Liver (tissue), 9 donors: ENCODE data around the gene PRR16. TPM values are rescaled to one million over a fixed set of nuclear protein-coding genes. Genes with fewer than 3 reads are reported as not detected.

Experiments used
- DNase-seq: peaks from one replicate; pipeline ENCODE4 v3.0.0-alpha.2; 2017; ENCODE audit warnings: low spot score
- H3K27ac ChIP-seq, 2 donors: one replicate each; pipeline ENCODE4 v1.7.0; 2013; ENCODE audit warnings: inconsistent platforms in 2 of 2, low read length in 2 of 2, control low read depth in 1 of 2, low read depth in 1 of 2, mild to moderate bottlenecking in 1 of 2
- H3K27me3 ChIP-seq, 4 donors: one replicate each; pipeline versions ENCODE4 v1.6.1 to v1.7.0; 2013; ENCODE audit warnings: low read length in 3 of 4, inconsistent platforms in 1 of 4, mild to moderate bottlenecking in 1 of 4, moderate library complexity in 1 of 4; ENCODE audit not compliant: control insufficient read depth in 4 of 4, insufficient read depth in 4 of 4
- H3K36me3 ChIP-seq, 4 donors: one replicate each; pipeline versions ENCODE4 v1.6.1 to v1.7.0; 2013; ENCODE audit warnings: low read length in 3 of 4, mild to moderate bottlenecking in 3 of 4, low read depth in 1 of 4, moderate library complexity in 1 of 4; ENCODE audit not compliant: control insufficient read depth in 4 of 4, insufficient read depth in 3 of 4
- H3K4me1 ChIP-seq, 4 donors: one replicate each; pipeline versions ENCODE4 v1.6.1 to v1.7.0; 2013; ENCODE audit warnings: low read length in 3 of 4, mild to moderate bottlenecking in 3 of 4, moderate library complexity in 1 of 4; ENCODE audit not compliant: control insufficient read depth in 4 of 4, insufficient read depth in 4 of 4
- H3K4me3 ChIP-seq, 3 donors: one replicate each; pipeline versions ENCODE4 v1.6.1 to v1.7.0; 2013; ENCODE audit warnings: low read length in 3 of 3, control low read depth in 1 of 3, low read depth in 1 of 3, mild to moderate bottlenecking in 1 of 3
- H3K9ac ChIP-seq, 2 donors: one replicate each; pipeline ENCODE4 v1.7.0; 2013; ENCODE audit warnings: low read length in 2 of 2, mild to moderate bottlenecking in 2 of 2, moderate library complexity in 2 of 2, control low read depth in 1 of 2, low read depth in 1 of 2
- H3K9me3 ChIP-seq, 4 donors: one replicate each; pipeline versions ENCODE4 v1.6.1 to v1.7.0; 2013; ENCODE audit warnings: low read length in 3 of 4; ENCODE audit not compliant: control insufficient read depth in 4 of 4
- EGR1 ChIP-seq, 2 donors: IDR thresholded peaks; 2 replicates each; pipeline ENCODE4 v1.6.1; 2016 to 2018; ENCODE audit warnings: antibody characterized with exemption in 2 of 2, low read depth in 2 of 2
- FOXA1 ChIP-seq: IDR thresholded peaks from 2 replicates; pipeline ENCODE4 v1.6.1; 2016; ENCODE audit warnings: antibody characterized with exemption
- FOXA2 ChIP-seq: IDR thresholded peaks from 2 replicates; pipeline ENCODE4 v1.6.1; 2016; ENCODE audit warnings: antibody characterized with exemption
- GABPA ChIP-seq, 2 donors: IDR thresholded peaks in 1 of 2; conservative IDR thresholded peaks in 1 of 2; 2 replicates each; pipeline ENCODE4 v1.6.1; 2016; ENCODE audit warnings: antibody characterized with exemption in 2 of 2, mild to moderate bottlenecking in 1 of 2, moderate library complexity in 1 of 2
- HNF4A ChIP-seq, 2 donors: conservative IDR thresholded peaks; 2 replicates each; pipeline ENCODE4 v1.6.1; 2016; ENCODE audit warnings: antibody characterized with exemption in 2 of 2, mild to moderate bottlenecking in 2 of 2
- JUND ChIP-seq, 2 donors: IDR thresholded peaks; 2 replicates each; pipeline ENCODE4 v1.6.1; 2016; ENCODE audit warnings: antibody characterized with exemption in 2 of 2
- NR2F2 ChIP-seq: IDR thresholded peaks from 2 replicates; pipeline ENCODE4 v1.6.1; 2016; ENCODE audit warnings: antibody characterized with exemption
- RAD21 ChIP-seq, 2 donors: IDR thresholded peaks; 2 replicates each; pipeline ENCODE4 v1.6.1; 2016; ENCODE audit warnings: antibody characterized with exemption in 2 of 2, mild to moderate bottlenecking in 2 of 2
- RXRA ChIP-seq, 2 donors: IDR thresholded peaks; 2 replicates each; pipeline ENCODE4 v1.6.1; 2017 to 2018; ENCODE audit warnings: antibody characterized with exemption in 2 of 2, mild to moderate bottlenecking in 1 of 2
- SP1 ChIP-seq: IDR thresholded peaks from 2 replicates; pipeline ENCODE4 v1.6.1; 2018; ENCODE audit warnings: antibody characterized with exemption, mild to moderate bottlenecking
- TAF1 ChIP-seq: conservative IDR thresholded peaks from 2 replicates; pipeline ENCODE4 v1.6.1; 2016; ENCODE audit warnings: antibody characterized with exemption, mild to moderate bottlenecking
- YY1 ChIP-seq: IDR thresholded peaks from 2 replicates; pipeline ENCODE4 v1.6.1; 2016; ENCODE audit warnings: antibody characterized with exemption, mild to moderate bottlenecking
- WGBS: extraction: QIAGEN DNeasy Blood & Tissue Kit; methylation state at CpG from one replicate; pipeline ENCODE4 v1.1.7; 2013; 5-methylcytosine and 5-hydroxymethylcytosine counted together
- polyA plus RNA-seq, 2 donors: library from polyadenylated mRNA; stranded (reverse) in 1 of 2; unstranded in 1 of 2; fragments of 200-250 nt in 1 of 2; fragments of >200 nt in 1 of 2; fragmentation: Nextera tagmentation in 1 of 2; extraction: Ambion mirVana in 1 of 2; gene quantifications; one replicate each; pipeline versions ENCODE4 v1.2.1 to v1.2.3, GENCODE V29; 2013 to 2015
- total RNA-seq, 2 donors: library from RNA; depleted of rRNA; stranded (reverse); fragments of >200 nt; gene quantifications; one replicate each; pipeline ENCODE4 v1.2.3, GENCODE V29; 2014
- TF ChIP-seq, protein P1 (sequence below): IDR thresholded peaks from 2 replicates; pipeline ENCODE4 v1.6.1; 2016; ENCODE audit warnings: antibody characterized with exemption, mild to moderate bottlenecking
- TF ChIP-seq, protein P2 (sequence below): IDR thresholded peaks from 2 replicates; pipeline ENCODE4 v1.6.1; 2016; ENCODE audit warnings: antibody characterized with exemption
- TF ChIP-seq, protein P3 (sequence below): IDR thresholded peaks from 2 replicates; pipeline ENCODE4 v1.6.1; 2016; ENCODE audit warnings: antibody characterized with exemption
- TF ChIP-seq, protein P4 (sequence below): IDR thresholded peaks from 2 replicates; pipeline ENCODE4 v1.6.1; 2016; ENCODE audit warnings: antibody characterized with exemption
- TF ChIP-seq, protein P5 (sequence below): fragments of 150-350 bp; IDR thresholded peaks from 2 replicates; pipeline ENCODE4 v1.5.1; 2017; ENCODE audit warnings: improper control_type of control experiment, low read depth, low read length; ENCODE audit not compliant: missing input control
- donor health status: healthy.
- donor health status: healthy.
- donor health status: healthy.
- donor health status: healthy.
- donor health status: healthy.

PRR16 gene
- total and polyA plus RNA-seq, 4 donors = 0.14 to 0.42 (median 0.21) TPM

DNA sequence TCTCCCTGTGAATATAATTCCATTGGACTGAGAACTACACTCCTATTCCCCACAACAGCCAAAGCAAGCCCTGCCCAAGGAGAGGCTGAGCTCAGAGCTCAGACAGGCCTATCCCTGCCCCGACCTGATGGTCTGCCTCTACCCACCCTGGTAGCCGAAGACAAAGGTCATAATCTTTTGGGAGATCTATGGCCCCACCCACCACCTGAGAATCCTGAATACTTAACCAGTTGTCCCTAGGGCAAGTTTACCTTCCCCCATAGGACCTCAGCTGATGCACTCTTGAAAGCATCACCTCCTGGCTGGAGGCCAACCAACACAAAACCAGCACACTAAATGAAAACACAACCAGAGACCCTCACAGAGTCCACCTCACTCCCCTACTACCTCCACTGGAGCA, 167.5 kb downstream of the PRR16 start:
- Histone ChIP-seq H3K36me3 (no peaks in the 10 kb centered on the region), H3K4me1 (no peaks in the 10 kb centered on the region), H3K27me3 (no peaks in the 10 kb centered on the region), H3K9me3 (peaks cover 0 to 2% (median 0%) of the 10 kb centered on the region in 4 donors), H3K27ac (no peak overlapping the region), H3K9ac (no peak overlapping the region), H3K4me3 (no peak overlapping the region)
- no peak for DNase-seq
- TF ChIP-seq NR2F2 (no peak), RXRA (IDR thresholded peaks at IDR 0.05) (no peak), TAF1 (no peak), JUND (IDR thresholded peaks at IDR 0.05) (no peak), SP1 (no peak), EGR1 (IDR thresholded peaks at IDR 0.05; ENCODE audit: low read depth in 2 of 2) (no peak), FOXA2 (no peak), YY1 (no peak), HNF4A (conservative IDR thresholded peaks at IDR 0.05) (no peak), FOXA1 (no peak), RAD21 (IDR thresholded peaks at IDR 0.05) (no peak)
- TF ChIP-seq, protein P1, sequence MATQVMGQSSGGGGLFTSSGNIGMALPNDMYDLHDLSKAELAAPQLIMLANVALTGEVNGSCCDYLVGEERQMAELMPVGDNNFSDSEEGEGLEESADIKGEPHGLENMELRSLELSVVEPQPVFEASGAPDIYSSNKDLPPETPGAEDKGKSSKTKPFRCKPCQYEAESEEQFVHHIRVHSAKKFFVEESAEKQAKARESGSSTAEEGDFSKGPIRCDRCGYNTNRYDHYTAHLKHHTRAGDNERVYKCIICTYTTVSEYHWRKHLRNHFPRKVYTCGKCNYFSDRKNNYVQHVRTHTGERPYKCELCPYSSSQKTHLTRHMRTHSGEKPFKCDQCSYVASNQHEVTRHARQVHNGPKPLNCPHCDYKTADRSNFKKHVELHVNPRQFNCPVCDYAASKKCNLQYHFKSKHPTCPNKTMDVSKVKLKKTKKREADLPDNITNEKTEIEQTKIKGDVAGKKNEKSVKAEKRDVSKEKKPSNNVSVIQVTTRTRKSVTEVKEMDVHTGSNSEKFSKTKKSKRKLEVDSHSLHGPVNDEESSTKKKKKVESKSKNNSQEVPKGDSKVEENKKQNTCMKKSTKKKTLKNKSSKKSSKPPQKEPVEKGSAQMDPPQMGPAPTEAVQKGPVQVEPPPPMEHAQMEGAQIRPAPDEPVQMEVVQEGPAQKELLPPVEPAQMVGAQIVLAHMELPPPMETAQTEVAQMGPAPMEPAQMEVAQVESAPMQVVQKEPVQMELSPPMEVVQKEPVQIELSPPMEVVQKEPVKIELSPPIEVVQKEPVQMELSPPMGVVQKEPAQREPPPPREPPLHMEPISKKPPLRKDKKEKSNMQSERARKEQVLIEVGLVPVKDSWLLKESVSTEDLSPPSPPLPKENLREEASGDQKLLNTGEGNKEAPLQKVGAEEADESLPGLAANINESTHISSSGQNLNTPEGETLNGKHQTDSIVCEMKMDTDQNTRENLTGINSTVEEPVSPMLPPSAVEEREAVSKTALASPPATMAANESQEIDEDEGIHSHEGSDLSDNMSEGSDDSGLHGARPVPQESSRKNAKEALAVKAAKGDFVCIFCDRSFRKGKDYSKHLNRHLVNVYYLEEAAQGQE = no peak
- TF ChIP-seq, protein P2, sequence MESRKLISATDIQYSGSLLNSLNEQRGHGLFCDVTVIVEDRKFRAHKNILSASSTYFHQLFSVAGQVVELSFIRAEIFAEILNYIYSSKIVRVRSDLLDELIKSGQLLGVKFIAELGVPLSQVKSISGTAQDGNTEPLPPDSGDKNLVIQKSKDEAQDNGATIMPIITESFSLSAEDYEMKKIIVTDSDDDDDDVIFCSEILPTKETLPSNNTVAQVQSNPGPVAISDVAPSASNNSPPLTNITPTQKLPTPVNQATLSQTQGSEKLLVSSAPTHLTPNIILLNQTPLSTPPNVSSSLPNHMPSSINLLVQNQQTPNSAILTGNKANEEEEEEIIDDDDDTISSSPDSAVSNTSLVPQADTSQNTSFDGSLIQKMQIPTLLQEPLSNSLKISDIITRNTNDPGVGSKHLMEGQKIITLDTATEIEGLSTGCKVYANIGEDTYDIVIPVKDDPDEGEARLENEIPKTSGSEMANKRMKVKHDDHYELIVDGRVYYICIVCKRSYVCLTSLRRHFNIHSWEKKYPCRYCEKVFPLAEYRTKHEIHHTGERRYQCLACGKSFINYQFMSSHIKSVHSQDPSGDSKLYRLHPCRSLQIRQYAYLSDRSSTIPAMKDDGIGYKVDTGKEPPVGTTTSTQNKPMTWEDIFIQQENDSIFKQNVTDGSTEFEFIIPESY = no peak
- TF ChIP-seq, protein P3, sequence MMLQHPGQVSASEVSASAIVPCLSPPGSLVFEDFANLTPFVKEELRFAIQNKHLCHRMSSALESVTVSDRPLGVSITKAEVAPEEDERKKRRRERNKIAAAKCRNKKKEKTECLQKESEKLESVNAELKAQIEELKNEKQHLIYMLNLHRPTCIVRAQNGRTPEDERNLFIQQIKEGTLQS = no peak
- TF ChIP-seq, protein P4, sequence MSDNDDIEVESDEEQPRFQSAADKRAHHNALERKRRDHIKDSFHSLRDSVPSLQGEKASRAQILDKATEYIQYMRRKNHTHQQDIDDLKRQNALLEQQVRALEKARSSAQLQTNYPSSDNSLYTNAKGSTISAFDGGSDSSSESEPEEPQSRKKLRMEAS = no peak
- WGBS = 51% methylated on average over 2 of the region's 2 CpGs

DNA sequence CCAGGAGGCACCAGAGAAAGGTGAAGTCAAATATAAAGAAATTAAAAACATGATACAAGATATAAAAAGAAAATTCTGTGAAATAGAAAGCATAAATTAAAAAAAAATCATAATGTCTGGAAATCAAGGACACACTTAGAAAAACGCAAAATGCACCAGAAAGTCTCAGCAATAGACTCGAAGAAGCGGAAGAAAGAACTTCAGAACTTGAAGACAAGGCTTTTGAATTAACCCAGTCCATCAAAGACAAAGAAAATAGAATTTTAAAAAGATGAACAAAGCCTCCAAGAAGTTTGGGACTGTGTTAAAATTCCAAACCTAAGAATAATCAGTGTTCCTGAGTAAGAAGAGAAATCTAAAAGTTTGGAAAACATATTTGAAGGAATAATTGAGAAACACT, 168.3 kb downstream of the PRR16 start:
- H3K36me3 ChIP-seq = no peaks in the 10 kb centered on the region
- DNase-seq = no peak
- peaks cover 0 to 2% (median 0%) of the 10 kb centered on the region in 4 donors for H3K9me3 ChIP-seq
- H3K9ac ChIP-seq = no peak overlapping the region
- H3K4me1 ChIP-seq = no peaks in the 10 kb centered on the region
- 83% methylated on average over 3 of the region's 3 CpGs for WGBS
- no peak overlapping the region for H3K4me3 ChIP-seq
- no peak overlapping the region for H3K27ac ChIP-seq
- H3K27me3 ChIP-seq = no peaks in the 10 kb centered on the region
- TF ChIP-seq EGR1 (IDR thresholded peaks at IDR 0.05; ENCODE audit: low read depth in 2 of 2) = no peak
- TF ChIP-seq RXRA (IDR thresholded peaks at IDR 0.05) = no peak
- TF ChIP-seq, protein P1 = no peak
- TF ChIP-seq, protein P3 = no peak
- TF ChIP-seq, protein P5, sequence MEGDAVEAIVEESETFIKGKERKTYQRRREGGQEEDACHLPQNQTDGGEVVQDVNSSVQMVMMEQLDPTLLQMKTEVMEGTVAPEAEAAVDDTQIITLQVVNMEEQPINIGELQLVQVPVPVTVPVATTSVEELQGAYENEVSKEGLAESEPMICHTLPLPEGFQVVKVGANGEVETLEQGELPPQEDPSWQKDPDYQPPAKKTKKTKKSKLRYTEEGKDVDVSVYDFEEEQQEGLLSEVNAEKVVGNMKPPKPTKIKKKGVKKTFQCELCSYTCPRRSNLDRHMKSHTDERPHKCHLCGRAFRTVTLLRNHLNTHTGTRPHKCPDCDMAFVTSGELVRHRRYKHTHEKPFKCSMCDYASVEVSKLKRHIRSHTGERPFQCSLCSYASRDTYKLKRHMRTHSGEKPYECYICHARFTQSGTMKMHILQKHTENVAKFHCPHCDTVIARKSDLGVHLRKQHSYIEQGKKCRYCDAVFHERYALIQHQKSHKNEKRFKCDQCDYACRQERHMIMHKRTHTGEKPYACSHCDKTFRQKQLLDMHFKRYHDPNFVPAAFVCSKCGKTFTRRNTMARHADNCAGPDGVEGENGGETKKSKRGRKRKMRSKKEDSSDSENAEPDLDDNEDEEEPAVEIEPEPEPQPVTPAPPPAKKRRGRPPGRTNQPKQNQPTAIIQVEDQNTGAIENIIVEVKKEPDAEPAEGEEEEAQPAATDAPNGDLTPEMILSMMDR = no peak
- no peak for TF ChIP-seq SP1
- TF ChIP-seq, protein P4 = no peak
- TF ChIP-seq, protein P2 = no peak
- TF ChIP-seq RAD21 (IDR thresholded peaks at IDR 0.05) = no peak
- no peak for TF ChIP-seq YY1
- no peak for TF ChIP-seq GABPA (IDR thresholded peaks at IDR 0.05 in 1 of 2, conservative IDR thresholded peaks at IDR 0.05 in 1 of 2)
- no peak for TF ChIP-seq TAF1
- no peak for TF ChIP-seq HNF4A (conservative IDR thresholded peaks at IDR 0.05)
- no peak for TF ChIP-seq NR2F2
